ENCODE data around the gene NAA80.

The NAA80 gene

GRCh38 chr3:50327943-50328691, 28.9 kb upstream of the NAA80 start, which contains the start of gene TUSC2:
Gene TUSC2 (minus strand): TSS chr3:50328223. CDS start chr3:50328099, 124 bp downstream.
- peak; percentile 93 for FAIRE-seq

DNA sequence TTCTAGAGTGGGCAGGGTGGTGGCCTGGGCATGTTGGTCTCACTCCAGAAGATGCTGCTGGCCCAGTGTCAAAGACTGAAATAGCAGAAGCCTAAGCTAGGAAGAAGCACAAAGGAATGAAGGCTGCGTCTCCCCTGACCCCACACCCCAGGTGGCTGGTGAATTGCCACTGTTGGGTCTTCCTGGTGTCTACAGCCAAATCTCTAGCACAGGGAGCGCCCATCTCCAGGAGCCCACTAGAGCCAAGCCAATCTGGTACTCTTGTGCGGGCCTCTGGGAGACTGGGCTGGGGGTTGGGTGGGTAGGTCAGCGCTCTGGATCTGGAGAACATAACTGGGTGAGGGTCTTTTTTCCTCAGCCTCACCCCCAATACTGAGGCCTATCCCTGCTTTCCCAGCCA, 27.9 kb upstream of the NAA80 start:
- no peak for FAIRE-seq

GRCh38 chr3:50326182-50326541, 27.0 kb upstream of the NAA80 start:
- FAIRE-seq, result no peak

- no peak for FAIRE-seq
These were observed 26.4 kb upstream of the NAA80 start for GRCh38 chr3:50325497-50326181.

DNA sequence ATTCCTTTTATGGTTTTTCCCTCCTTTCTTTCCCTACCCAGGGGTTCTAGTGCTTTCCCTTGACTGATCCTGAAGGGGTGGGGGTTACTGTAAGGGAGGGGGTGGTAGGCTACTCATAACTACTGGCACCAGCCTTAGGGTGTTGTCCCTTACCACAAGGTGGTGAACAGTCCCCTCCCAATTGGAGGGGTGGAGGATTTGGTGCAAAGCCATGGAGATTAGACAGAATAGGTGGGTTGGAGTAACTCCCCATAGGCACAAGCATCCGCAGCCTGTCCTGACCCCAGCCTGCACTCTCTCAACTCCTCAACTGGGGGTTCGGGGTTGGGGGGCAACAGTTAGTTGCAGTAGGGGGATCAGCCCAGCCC, 25.9 kb upstream of the NAA80 start:
- no peak for FAIRE-seq

DNA sequence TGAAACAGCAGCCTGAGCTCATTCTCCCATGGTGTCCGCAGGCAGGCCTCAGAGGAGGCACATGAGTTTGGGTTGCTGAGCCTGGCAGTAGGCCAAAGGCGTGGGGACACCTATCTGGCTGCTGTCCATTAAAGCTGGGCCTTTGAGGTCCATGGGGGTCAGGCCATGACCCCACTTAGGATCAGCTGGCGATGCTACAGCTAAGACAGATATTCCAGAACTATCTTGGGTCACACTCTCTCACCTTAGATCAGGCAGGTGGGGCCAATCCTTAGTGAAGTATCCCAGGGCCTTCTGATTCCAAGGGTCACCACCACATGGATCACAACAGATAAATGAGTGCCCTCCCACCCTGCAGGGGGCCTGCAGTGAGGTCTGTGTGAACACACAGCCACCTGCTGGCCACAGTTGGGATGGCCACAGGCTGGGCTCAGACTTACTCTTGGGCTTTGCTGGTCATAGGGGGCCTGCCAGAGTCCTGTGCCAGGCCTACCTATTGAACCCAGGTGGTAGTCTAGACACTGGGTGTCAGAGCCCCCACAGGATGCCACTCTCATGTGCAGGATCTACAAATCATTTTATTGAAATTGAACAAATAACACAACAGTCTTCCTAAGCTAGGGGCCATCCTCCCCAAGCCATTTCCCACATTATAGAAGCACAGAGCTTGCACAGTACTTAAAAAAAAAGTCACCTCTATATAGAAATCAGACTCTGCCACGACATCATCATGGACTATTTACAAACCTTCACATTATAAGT, 25.3 kb upstream of the NAA80 start:
- FAIRE-seq, result no peak

DNA sequence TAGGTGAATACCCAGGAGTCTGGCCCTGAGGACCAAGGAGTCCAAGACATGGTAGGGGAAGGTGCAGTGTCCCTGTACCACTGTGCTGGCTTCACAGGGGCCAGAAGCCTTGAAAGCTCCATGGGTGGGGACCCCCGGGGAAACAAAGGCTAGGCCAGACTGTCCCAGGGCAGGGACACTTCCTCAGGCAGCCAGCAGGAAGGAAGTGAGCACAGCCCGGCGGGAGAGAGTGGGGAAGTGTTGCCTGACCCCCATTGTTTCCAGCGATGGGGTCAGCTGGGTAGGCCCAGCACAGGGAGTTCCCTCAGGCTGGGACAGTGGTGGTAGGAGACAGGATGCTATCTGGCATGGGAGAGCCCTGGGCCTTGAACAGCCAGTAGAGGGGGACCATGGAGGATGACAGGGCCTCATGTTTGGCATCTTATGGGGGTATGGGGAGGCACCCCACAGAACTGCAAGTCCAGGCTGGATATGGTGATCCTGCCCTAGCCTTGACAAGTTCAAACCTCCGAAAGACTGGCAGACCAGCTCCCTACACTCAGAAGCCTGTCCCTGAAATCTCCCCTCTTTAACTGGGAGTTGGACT, 24.5 kb upstream of the NAA80 start:
- FAIRE-seq, result no peak

DNA sequence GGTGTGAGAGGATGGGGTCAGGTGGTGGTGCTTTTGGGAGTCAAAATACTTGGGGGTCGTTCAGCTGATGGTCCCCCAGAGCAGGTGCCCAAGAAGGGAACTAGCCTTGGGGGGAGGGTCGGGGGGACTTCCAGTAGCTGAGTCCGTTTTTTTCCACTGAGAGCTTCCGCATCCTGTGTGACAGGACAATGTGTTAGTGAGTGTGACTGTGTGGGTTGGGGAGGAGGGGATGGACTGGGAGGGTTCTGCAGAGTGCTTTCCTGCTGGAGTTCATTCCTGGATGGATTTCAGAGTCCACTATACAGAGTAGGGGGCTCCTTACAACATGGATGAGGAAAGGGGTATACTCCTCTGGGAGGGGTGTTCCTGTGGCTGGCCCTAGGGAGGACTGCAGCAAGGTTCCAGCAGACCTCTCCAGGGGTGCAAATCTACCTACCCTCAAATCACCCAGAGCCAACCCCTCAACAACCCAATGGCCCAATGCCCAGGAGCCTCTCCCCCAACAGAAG, 23.9 kb upstream of the NAA80 start:
- no peak for FAIRE-seq

- FAIRE-seq, result no peak
These were observed 23.3 kb upstream of the NAA80 start, which contains the start of gene HYAL2 for GRCh38 chr3:50322386-50323091. Gene HYAL2 (minus strand): TSS chr3:50322745. CDS start chr3:50320489, 2,256 bp downstream.

DNA sequence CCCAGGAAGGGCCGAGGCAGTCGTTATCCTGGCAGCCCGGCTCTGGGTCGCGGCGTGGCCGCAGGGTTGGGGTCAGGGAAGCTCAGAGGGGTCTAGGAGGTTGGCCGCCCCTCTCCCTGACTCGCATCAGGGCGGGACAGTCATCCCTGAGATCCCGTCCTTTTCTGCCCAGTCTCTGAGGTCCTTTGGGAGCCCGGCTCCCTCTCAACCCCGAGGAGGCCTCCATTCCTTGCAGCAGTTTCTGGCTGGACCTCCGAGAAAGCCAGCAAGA, 22.8 kb upstream of the NAA80 start:
- FAIRE-seq, result no peak

GRCh38 chr3:50321336-50322114, 22.3 kb upstream of the NAA80 start:
- FAIRE-seq, result no peak

GRCh38 chr3:50320853-50321335, 21.7 kb upstream of the NAA80 start:
- no peak for FAIRE-seq

- FAIRE-seq, result no peak
These were observed 20.9 kb upstream of the NAA80 start for GRCh38 chr3:50319894-50320625.

DNA sequence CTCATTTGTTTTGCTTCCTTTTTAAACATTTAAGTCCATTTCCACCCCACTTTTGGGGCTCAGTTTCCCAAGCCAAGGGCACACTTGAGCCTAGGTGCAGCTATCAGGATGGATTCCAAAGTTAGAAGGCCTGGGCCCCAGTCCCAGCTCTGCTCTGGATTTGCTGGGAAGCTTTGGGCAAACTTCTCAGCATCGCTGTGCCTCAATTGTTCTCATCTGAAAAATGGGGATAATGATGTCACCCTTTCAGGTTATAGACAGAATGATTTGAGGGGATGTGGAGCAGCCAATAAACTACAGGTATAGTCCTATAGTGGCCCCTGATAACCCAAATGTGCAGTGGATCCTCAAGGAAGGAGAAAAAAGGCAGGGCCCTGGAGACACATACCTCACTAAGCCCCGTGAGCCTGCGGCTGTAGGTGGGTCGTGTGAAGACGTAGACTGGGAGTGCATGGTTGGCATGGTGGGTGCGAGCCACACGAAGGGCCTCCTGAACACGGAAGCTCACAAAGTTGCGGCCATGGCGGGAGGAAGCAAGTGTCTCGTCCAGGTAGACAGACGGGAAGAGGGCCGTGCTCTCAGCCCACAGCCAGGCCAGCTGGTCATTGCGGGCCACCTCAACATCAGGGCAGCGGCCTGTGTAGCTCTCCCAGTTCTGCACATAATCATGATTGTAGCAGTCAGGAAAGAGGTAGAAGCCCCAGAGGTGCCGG, 20.1 kb upstream of the NAA80 start:
- no peak for FAIRE-seq

DNA sequence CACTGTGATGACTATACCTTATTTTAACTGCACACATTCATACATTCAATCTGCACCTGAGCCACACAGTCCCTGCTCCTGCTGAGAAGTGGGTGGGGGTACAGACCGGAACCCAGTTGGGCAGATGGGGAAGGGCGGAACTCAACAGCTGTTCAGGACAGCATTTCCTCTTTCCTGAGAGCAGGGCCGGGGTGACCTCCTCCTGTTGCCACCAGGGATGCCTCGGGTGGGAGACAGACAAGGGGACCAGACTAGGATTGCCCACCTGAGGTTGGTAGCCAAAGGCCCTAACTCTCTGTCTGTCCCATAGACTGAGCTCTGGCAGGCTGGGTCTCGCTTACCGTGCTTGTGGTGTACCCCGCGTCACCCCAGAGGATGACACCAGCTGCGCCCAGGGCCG, 19.4 kb upstream of the NAA80 start:
- no peak for FAIRE-seq

GRCh38 chr3:50318163-50318562, 19.0 kb upstream of the NAA80 start:
- no peak for FAIRE-seq

DNA sequence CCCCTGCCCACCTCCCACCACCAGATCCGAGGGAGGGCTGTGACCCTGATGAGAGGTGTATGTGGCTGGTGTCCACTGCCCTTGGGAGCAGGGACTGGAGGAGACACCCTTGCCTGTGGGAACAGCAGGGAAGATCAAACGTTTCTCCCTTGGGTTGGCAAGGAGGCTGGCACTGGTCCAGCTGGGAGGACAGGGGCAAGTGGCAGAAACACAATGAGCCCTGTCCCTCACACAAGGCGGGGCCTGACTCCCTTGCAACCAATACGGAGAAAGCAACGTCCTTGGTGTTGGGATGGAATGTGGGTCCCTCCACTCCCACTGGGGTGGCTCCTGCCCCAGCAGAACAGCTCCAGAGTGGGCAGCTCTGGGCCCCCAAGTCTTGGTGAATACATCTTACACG, 18.1 kb upstream of the NAA80 start:
- FAIRE-seq, result no peak

DNA sequence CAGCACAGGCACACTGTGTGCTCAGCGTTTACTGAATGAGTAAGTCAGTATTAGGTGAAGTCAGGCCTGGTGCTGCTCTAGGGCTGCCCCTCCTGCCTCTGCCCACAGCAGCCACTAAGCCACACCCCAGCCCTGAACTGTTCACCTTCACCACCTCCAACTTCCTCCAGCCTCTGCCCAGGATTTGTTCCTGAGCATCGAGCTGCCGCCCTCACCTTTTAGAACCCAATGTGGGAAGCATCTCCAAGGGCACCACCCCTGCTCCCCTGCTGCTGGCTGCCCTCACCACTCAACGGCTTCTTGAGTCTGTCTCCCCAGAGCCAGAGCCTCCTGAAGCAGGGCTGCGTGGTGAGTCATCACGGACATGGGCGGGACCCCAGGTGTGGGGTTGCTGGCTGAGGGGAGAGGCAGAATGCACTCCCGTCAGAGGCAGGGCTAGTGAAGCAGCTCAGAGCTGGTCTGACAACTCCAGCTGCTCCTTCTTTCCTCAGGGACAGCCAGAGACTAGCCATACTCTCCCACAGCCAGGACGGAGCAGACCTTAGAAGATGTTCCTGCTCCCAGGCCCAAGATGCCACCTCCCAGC, 17.5 kb upstream of the NAA80 start:
- no peak for FAIRE-seq

GRCh38 chr3:50314816-50315215, 15.6 kb upstream of the NAA80 start:
- no peak for FAIRE-seq

DNA sequence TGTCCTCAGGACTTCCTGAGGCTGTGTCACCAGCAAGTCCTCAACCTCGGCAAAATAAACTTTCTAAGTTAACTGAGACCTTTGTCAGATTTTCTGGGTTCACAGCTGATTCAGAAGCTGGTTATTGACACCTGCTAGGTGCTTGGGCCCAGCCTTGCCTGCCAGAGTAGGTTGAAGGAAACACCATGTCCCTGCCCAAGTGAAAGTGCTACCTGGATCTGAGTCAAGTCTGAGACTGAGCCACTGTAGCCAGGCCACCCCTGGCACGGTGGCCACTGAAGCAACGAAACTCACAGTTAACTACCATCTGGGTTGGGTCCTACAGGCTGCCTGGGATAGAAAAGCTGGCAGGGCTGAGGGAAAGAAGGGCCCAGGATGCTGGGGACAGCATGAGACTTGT, 15.1 kb upstream of the NAA80 start:
- FAIRE-seq, result no peak

Measured in A204.1 (cell line).